ENCODE measurements around the gene RIPK4. TPM values are rescaled to one million over a fixed set of nuclear protein-coding genes. Genes with fewer than 3 reads are reported as not detected.

RIPK4 gene
- total RNA-seq, 1 experiment from 2014 or later = 252 TPM

GRCh38 chr21:41796476-41797080 is 29.7 kb upstream of the RIPK4 start:
- Histone ChIP-seq H3K9me2 (replicated peaks; ENCODE audit: low read length) (no peaks in the 10 kb centered on the region), H4K20me1 (ENCODE audit: low read length) (no peaks in the 10 kb centered on the region), H3K27ac (ENCODE audit: low read length) (no peak overlapping the region), H3F3A (ENCODE audit: low read length, unreplicated experiment) (no peaks in the 10 kb centered on the region), H3K4me1 (ENCODE audit: insufficient read depth, low read length) (no peaks in the 10 kb centered on the region), H2AFZ (ENCODE audit: low read length) (no peak overlapping the region), H3K27me3 (ENCODE audit: low read length) (no peaks in the 10 kb centered on the region), H3K36me3 (ENCODE audit: low read depth, low read length) (peaks cover 16% of the 10 kb centered on the region), H3K79me2 (ENCODE audit: low read length) (no peaks in the 10 kb centered on the region), H3K4me2 (ENCODE audit: low read length) (no peak overlapping the region), H3K4me3 (ENCODE audit: low read length) (no peak overlapping the region), H3K9ac (ENCODE audit: low read length) (no peak overlapping the region), H3K9me3 (ENCODE audit: low read length) (peaks cover 4% of the 10 kb centered on the region; the same call in 1 of the 2 replicates)
- TF ChIP-seq, protein P1, sequence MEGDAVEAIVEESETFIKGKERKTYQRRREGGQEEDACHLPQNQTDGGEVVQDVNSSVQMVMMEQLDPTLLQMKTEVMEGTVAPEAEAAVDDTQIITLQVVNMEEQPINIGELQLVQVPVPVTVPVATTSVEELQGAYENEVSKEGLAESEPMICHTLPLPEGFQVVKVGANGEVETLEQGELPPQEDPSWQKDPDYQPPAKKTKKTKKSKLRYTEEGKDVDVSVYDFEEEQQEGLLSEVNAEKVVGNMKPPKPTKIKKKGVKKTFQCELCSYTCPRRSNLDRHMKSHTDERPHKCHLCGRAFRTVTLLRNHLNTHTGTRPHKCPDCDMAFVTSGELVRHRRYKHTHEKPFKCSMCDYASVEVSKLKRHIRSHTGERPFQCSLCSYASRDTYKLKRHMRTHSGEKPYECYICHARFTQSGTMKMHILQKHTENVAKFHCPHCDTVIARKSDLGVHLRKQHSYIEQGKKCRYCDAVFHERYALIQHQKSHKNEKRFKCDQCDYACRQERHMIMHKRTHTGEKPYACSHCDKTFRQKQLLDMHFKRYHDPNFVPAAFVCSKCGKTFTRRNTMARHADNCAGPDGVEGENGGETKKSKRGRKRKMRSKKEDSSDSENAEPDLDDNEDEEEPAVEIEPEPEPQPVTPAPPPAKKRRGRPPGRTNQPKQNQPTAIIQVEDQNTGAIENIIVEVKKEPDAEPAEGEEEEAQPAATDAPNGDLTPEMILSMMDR (conservative IDR thresholded peaks at IDR 0.05; ENCODE audit: low read depth, low read length) = no peak
- no peak for TF ChIP-seq EZH2phosphoT487 (IDR thresholded peaks at IDR 0.05; ENCODE audit: borderline replicate concordance, low read length)
- no peak for TF ChIP-seq EZH2 (IDR thresholded peaks at IDR 0.05; ENCODE audit: low read length, unreplicated experiment)
- intact Hi-C loops (cut with micrococcal nuclease) = no loop called here
- no TSS peak for BruUV-seq (replicated peaks)
- DNase-seq (no peak), ATAC-seq (no peak)
- ChIA-PET CTCF (interaction anchor here (1.0 kb wide), 1 partner anchor 184 kb away, joined by 4 read pairs; no protein-coding TSS in a partner anchor), POLR2A (ENCODE audit: unreplicated experiment) (no interaction called here)

GRCh38 chr21:41795726-41796125 is 28.9 kb upstream of the RIPK4 start:
- intact Hi-C loops (cut with micrococcal nuclease) = no loop called here

GRCh38 chr21:41794600-41794999 is 27.7 kb upstream of the RIPK4 start:
- Histone ChIP-seq H3K4me1 (ENCODE audit: insufficient read depth, low read length) (no peaks in the 10 kb centered on the region), H3K4me2 (ENCODE audit: low read length) (no peak overlapping the region), H3K9me3 (ENCODE audit: low read length) (peaks cover 4% of the 10 kb centered on the region; the same call in 1 of the 2 replicates), H2AFZ (ENCODE audit: low read length) (no peak overlapping the region), H3K27ac (ENCODE audit: low read length) (no peak overlapping the region), H3K9me2 (replicated peaks; ENCODE audit: low read length) (no peaks in the 10 kb centered on the region), H3K79me2 (ENCODE audit: low read length) (no peaks in the 10 kb centered on the region), H3F3A (ENCODE audit: low read length, unreplicated experiment) (no peaks in the 10 kb centered on the region), H3K4me3 (ENCODE audit: low read length) (no peak overlapping the region), H4K20me1 (ENCODE audit: low read length) (no peaks in the 10 kb centered on the region), H3K27me3 (ENCODE audit: low read length) (no peaks in the 10 kb centered on the region), H3K36me3 (ENCODE audit: low read depth, low read length) (peaks cover 5% of the 10 kb centered on the region; the same call in 1 of the 2 replicates), H3K9ac (ENCODE audit: low read length) (no peak overlapping the region)
- TF ChIP-seq EZH2phosphoT487 (IDR thresholded peaks at IDR 0.05; ENCODE audit: borderline replicate concordance, low read length) (no peak), EZH2 (IDR thresholded peaks at IDR 0.05; ENCODE audit: low read length, unreplicated experiment) (no peak)
- TF ChIP-seq, protein P1 (conservative IDR thresholded peaks at IDR 0.05; ENCODE audit: low read depth, low read length) = no peak
- DNase-seq = no peak
- intact Hi-C loops (cut with micrococcal nuclease) = no loop called here
- ATAC-seq = no peak
- ChIA-PET POLR2A (ENCODE audit: unreplicated experiment) (no interaction called here), CTCF (no interaction called here)
- no TSS peak for BruUV-seq (replicated peaks)

More at GRCh38 chr21:41795726-41796125, 28.9 kb upstream of the RIPK4 start:
- Histone ChIP-seq H3K79me2 (ENCODE audit: low read length) (no peaks in the 10 kb centered on the region), H3K27ac (ENCODE audit: low read length) (no peak overlapping the region), H3K4me2 (ENCODE audit: low read length) (no peak overlapping the region), H3K9me2 (replicated peaks; ENCODE audit: low read length) (no peaks in the 10 kb centered on the region), H3K4me1 (ENCODE audit: insufficient read depth, low read length) (no peaks in the 10 kb centered on the region), H3K9ac (ENCODE audit: low read length) (no peak overlapping the region), H3K4me3 (ENCODE audit: low read length) (no peak overlapping the region), H2AFZ (ENCODE audit: low read length) (no peak overlapping the region), H3F3A (ENCODE audit: low read length, unreplicated experiment) (no peaks in the 10 kb centered on the region), H4K20me1 (ENCODE audit: low read length) (no peaks in the 10 kb centered on the region), H3K27me3 (ENCODE audit: low read length) (no peaks in the 10 kb centered on the region), H3K9me3 (ENCODE audit: low read length) (peaks cover 4% of the 10 kb centered on the region; the same call in 1 of the 2 replicates), H3K36me3 (ENCODE audit: low read depth, low read length) (peaks cover 9% of the 10 kb centered on the region; the same call in 1 of the 2 replicates)
- TF ChIP-seq EZH2phosphoT487 (IDR thresholded peaks at IDR 0.05; ENCODE audit: borderline replicate concordance, low read length) (no peak), EZH2 (IDR thresholded peaks at IDR 0.05; ENCODE audit: low read length, unreplicated experiment) (no peak)
- TF ChIP-seq, protein P1 (conservative IDR thresholded peaks at IDR 0.05; ENCODE audit: low read depth, low read length) = no peak
- BruUV-seq (replicated peaks) = no TSS peak
- DNase-seq (no peak), ATAC-seq (no peak)
- POLR2A ChIA-PET (ENCODE audit: unreplicated experiment) = no interaction called here
- CTCF ChIA-PET = no interaction called here
